GM12873 (cell line): ENCODE measurements around the gene UFSP2.

Experiments
- TF ChIP-seq, protein P1 (sequence below): IDR thresholded peaks from 2 replicates; pipeline ENCODE4 v1.5.1; 2012; ENCODE audit warnings: low read depth, mild to moderate bottlenecking, moderate library complexity, low read length, control low read depth; ENCODE audit not compliant: insufficient read depth; ENCODE audit errors: missing control alignments

UFSP2 gene

DNA sequence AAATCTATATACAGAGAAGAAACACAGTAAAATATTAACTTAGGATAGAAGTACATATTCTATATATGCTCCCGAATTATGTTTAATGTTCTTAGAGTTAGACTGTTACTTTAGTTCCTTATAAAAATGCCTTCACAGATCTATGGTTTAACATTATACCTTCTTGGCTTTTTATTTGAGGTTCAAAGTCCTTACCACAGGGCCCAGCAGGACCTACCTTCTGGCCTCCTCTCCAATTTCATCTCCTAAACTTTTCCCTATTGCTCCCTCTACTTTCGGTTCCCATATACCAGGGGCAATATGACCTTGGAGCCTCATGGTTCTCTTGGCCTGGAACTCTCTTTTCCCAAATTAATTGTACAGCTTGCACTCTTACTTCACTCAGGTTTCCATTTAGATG, 17.3 kb downstream of the UFSP2 start:
- TF ChIP-seq, protein P1, sequence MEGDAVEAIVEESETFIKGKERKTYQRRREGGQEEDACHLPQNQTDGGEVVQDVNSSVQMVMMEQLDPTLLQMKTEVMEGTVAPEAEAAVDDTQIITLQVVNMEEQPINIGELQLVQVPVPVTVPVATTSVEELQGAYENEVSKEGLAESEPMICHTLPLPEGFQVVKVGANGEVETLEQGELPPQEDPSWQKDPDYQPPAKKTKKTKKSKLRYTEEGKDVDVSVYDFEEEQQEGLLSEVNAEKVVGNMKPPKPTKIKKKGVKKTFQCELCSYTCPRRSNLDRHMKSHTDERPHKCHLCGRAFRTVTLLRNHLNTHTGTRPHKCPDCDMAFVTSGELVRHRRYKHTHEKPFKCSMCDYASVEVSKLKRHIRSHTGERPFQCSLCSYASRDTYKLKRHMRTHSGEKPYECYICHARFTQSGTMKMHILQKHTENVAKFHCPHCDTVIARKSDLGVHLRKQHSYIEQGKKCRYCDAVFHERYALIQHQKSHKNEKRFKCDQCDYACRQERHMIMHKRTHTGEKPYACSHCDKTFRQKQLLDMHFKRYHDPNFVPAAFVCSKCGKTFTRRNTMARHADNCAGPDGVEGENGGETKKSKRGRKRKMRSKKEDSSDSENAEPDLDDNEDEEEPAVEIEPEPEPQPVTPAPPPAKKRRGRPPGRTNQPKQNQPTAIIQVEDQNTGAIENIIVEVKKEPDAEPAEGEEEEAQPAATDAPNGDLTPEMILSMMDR = no peak

DNA sequence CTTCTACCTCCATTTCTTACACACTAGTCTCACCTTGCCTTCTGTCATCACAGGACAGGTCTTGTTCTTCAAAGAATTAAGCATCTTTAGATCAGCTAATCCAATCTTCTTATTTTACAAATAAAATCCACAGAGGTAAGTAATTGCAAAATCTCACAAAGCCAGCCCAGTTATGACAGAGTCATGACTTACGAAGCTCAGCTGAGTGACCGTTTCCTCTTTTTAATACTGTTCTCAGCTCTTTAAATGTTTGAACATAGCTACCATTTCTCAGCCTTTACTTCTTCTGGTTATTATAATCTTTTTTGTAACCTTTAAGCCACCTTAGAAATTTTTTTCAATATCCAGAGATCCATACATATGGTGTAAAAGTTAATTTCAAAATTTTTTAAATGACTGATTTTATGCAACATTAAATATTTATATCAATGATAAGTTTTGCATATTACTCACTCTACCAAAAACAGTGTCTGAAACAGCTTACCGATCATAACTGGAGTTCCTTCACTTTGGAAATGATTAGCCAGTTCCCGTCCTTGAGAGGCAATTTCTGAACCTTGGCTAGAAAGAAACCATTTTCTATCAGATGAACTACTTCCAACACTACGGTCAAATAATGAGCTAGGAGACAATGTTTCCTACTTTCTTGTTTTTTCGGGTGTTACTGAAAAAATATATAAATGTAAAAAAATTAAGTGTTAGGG, 20.3 kb downstream of the UFSP2 start:
- TF ChIP-seq, protein P1 = no peak

DNA sequence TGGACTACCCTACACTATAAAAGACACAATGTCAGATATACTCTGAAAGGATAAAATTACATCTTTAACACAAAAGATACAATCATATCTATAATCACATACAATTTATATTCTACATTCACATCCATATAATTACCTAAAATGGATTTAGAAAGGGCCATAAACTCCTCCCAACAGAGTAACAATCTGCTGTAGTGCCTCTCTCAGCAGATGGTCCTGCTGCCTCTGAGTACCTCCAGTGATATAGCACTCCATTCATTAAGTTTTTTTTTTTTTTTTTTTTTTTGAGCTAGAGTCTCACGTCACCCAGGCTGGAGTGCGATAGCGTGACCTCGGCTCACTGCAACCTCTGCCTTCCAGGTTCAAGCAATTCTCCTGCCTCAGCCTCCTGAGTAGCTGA, 21.7 kb downstream of the UFSP2 start:
- TF ChIP-seq, protein P1 = no peak

DNA sequence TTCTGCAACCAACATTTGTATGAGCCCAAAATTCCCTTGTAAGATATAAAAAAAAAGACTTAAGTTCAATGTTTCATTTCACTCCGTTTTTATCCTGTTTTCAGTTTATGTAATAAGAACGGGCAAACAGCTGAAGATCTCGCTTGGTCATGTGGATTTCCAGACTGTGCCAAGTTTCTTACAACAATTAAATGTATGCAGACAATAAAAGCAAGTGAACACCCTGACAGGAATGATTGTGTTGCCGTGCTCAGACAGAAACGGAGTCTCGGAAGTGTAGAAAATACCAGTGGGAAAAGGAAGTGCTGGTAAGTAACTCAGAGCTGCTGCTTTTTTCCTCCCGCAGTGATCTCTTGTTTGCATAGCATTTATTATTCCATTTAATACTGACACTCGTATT, 26.3 kb downstream of the UFSP2 start:
- TF ChIP-seq, protein P1 = no peak

DNA sequence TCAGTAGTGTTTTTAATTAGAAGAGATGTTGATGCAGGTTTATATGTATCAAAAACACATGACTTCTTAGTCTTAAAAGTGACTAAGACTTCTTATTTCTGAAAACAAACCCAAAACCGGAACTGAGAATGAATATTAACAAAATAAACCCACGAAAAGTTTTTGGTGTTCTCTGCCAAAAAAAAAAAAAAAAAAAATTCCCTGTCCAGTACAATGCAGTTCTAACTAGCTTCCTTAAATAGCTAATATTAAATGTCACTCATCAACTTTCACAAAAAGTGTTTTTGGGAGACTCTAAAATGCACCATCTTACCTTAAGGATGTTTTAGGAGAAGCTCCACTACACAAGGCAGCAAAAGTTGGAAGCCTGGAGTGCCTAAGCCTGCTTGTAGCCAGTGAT, 27.1 kb downstream of the UFSP2 start:
- TF ChIP-seq, protein P1 = no peak

DNA sequence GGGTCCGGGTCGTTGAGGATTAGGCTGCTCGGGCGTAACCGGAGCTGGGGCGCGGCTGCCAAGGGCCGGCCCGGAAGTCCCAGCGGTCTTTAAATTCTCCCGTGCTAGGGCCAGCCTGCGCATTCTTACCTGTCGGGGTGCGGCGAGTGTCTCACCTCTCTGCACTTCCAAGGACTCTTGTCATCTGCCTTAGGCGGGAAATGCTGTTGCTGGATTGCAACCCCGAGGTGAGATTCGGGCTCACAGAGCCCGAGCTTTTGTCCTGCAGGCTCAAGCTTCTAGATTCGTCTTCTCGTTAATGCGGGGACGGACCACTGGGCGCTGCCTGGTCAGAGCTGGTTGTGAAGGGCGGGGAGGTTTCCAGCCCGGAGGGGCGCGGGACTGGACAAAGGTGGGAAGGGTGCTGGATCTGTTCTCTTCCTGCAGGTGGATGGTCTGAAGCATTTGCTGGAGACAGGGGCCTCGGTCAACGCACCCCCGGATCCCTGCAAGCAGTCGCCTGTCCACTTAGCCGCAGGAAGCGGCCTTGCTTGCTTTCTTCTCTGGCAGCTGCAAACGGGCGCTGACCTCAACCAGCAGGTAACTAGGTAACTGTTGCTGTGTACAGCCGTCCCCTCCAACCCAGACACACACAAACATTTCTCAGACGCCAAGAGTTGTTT, 28.9 kb downstream of the UFSP2 start, which contains the start of gene ANKRD37:
TSS of gene ANKRD37 (plus strand) at position 118 of the 662 bp plus-strand sequence. CDS start at position 201, 83 bp downstream.
- TF ChIP-seq, protein P1 = no peak

DNA sequence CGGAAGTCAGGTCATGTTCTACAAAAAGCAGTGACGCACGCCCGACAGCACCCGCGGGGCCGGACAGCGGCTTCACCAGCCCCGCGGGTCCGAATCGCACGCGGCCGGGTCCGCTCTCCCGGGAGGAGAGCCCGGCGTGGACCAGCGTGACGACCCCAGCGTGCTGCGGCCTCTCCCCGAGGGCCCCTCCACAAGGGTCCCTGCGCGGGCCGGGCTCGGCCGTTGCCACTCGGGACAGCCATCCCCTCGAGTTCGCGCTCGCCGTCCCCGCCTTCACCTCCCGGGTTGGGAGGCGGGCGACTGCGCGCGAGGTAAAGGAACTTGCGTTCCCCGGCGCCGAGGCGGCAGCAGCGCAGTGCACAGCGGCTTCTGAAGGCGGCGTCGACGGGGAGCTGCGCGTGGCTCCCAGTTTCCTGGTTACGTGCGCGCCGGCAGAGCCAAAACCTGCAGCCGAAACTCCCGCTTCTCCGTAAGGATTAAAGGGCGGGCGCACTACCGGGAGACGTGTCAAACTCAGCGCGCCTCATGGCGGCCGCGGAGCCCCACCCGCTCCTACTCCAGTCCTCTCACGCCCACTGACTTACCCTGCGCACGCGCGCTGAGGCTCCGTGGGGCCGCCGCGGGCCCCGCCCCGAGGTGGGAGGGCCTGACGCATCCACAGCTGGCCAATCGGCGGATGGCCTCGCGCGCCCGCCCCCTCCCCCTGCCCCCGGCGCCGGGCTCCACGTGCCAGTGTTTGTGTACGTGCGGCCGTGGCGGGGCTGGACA, 29.6 kb downstream of the UFSP2 start:
- TF ChIP-seq, protein P1 = no peak
